K562 (cell line): Measurements from ENCODE around the gene PTOV1. TPM values are rescaled to one million over a fixed set of nuclear protein-coding genes. Genes with fewer than 3 reads are reported as not detected.

Source experiments
- CBX3 ChIP-seq, 2 experiments: IDR thresholded peaks; 1 replicate in 1 of 2; 2 replicates in 1 of 2; pipeline ENCODE4 v1.6.1; 2012; ENCODE audit warnings: inconsistent platforms in 2 of 2, low read length in 2 of 2, borderline replicate concordance in 1 of 2, control low read depth in 1 of 2
- CCAR2 ChIP-seq: fragments of 200-400 bp; formaldehyde crosslinking; IDR thresholded peaks from 2 replicates; pipeline ENCODE4 v1.6.1; 2017; ENCODE audit warnings: mild to moderate bottlenecking, low read depth, low read length
- CHCHD3 ChIP-seq: fragments of 250-450 bp; sonication (Bioruptor Pico); IDR thresholded peaks from 2 replicates; pipeline ENCODE4 v2.1.2; 2022; ENCODE audit warnings: mild to moderate bottlenecking
- EGR1 ChIP-seq: fragments of 450-650 bp; conservative IDR thresholded peaks from 2 replicates; pipeline ENCODE4 v1.6.1; 2017; ENCODE audit warnings: mild to moderate bottlenecking
- ETV5 ChIP-seq: sonication (generic); formaldehyde crosslinking; IDR thresholded peaks from 2 replicates; pipeline ENCODE4 v1.4.0; 2020; ENCODE audit warnings: low read depth, mild to moderate bottlenecking, missing genetic modification reagents
- GATAD2A ChIP-seq: fragments of 450-650 bp; IDR thresholded peaks from 2 replicates; pipeline ENCODE4 v1.6.1; 2017
- HNRNPL ChIP-seq: fragments of 200-400 bp; formaldehyde crosslinking; IDR thresholded peaks from 2 replicates; pipeline ENCODE4 v1.6.1; 2017; ENCODE audit warnings: low read depth, mild to moderate bottlenecking, low read length
- IFI16 ChIP-seq: fragments of 250-450 bp; sonication (Bioruptor Pico); IDR thresholded peaks from 2 replicates; pipeline ENCODE4 v2.1.2; 2022; ENCODE audit warnings: mild to moderate bottlenecking, inconsistent platforms
- MLLT1 ChIP-seq, 2 experiments: fragments of 450-650 bp; IDR thresholded peaks; 2 replicates each; pipeline ENCODE4 v1.6.1; 2016
- NCOA6 ChIP-seq: fragments of 450-650 bp; IDR thresholded peaks from 2 replicates; pipeline ENCODE4 v1.6.1; 2017; ENCODE audit warnings: mild to moderate bottlenecking
- RCOR1 ChIP-seq, 2 experiments: IDR thresholded peaks; 2 replicates each; pipeline ENCODE4 v1.6.1; 2012; ENCODE audit warnings: low read depth in 2 of 2, low read length in 2 of 2, borderline replicate concordance in 1 of 2, improper control_type of control experiment in 1 of 2
- SIX5 ChIP-seq, 2 experiments: IDR thresholded peaks; 2 replicates each; pipeline ENCODE4 v1.6.1; 2011; ENCODE audit warnings: low read length in 2 of 2, borderline replicate concordance in 1 of 2, low read depth in 1 of 2, mild to moderate bottlenecking in 1 of 2, moderate library complexity in 1 of 2; ENCODE audit not compliant: insufficient read depth in 1 of 2
- SREBF2 ChIP-seq: sonication (generic); formaldehyde crosslinking; IDR thresholded peaks from 2 replicates; pipeline ENCODE4 v1.4.0; 2020; ENCODE audit warnings: mild to moderate bottlenecking, missing genetic modification reagents
- ZKSCAN3 ChIP-seq: fragments of 250-450 bp; sonication (Bioruptor Pico); IDR thresholded peaks from 2 replicates; pipeline ENCODE4 v1.4.0; 2020
- ZNF239 ChIP-seq: fragments of 250-450 bp; sonication (Bioruptor Pico); IDR thresholded peaks from 2 replicates; pipeline ENCODE4 v1.4.0; 2020; ENCODE audit warnings: mild to moderate bottlenecking
- ZNF3 ChIP-seq: fragments of 250-450 bp; sonication (Bioruptor Pico); IDR thresholded peaks from 2 replicates; pipeline ENCODE4 v1.5.0; 2021; ENCODE audit warnings: mild to moderate bottlenecking, moderate library complexity
- ZNF407 ChIP-seq: fragments of 450-650 bp; IDR thresholded peaks from 2 replicates; pipeline ENCODE4 v1.6.1; 2016; ENCODE audit warnings: low read depth
- ZNF764 ChIP-seq: fragments of 250-450 bp; sonication (Bioruptor Pico); IDR thresholded peaks from 2 replicates; pipeline ENCODE4 v1.4.0; 2020; ENCODE audit warnings: low read depth, mild to moderate bottlenecking, moderate library complexity
- polyA plus RNA-seq, 8 experiments: library from polyadenylated mRNA; depleted of rRNA in 4 of 8; stranded (reverse) in 5 of 8; unstranded in 3 of 8; fragments of >200 nt; fragmentation: Nextera tagmentation in 2 of 8; fragmentation: Illumina TruSeq in 1 of 8; extraction: Ambion mirVana in 2 of 8; extraction: Trizol in 1 of 8; gene quantifications; 2 replicates each; pipeline versions ENCODE4 v1.2.1 to v1.2.3, GENCODE V29; 2011 to 2014; ENCODE audit warnings: inconsistent platforms in 1 of 8, missing spikeins in 1 of 8
- total RNA-seq, 7 experiments: library from RNA; depleted of rRNA in 6 of 7; stranded (reverse); fragments of >200 nt in 6 of 7; fragmentation: Illumina TruSeq in 2 of 7; extraction: Trizol in 2 of 7; gene quantifications; 2 replicates each; pipeline versions ENCODE4 v1.2.1 to v1.2.3, GENCODE V29; 2011 to 2021; ENCODE audit warnings: low replicate concordance in 1 of 7

Gene PTOV1
- total and polyA plus RNA-seq, 9 of the 15 experiments (the other 6 are each of a cell fraction or from before 2014, with no cell fraction given): 4.9 to 169 (median 43.5) TPM

GRCh38 chr19:49876422-49877019, 25.6 kb downstream of the PTOV1 start (continued):
- TF ChIP-seq MLLT1 (IDR thresholded peaks at IDR 0.05) (no peak; a peak in 1 of 4 replicates), ZNF239 (CRISPR knock-in tag) (peak; percentile 15; the same call in 1 of the 2 replicates), HNRNPL (no peak), CHCHD3 (CRISPR knock-in tag) (no peak), ZKSCAN3 (CRISPR knock-in tag) (no peak), IFI16 (CRISPR knock-in tag) (no peak), ETV5 (CRISPR knock-in tag) (peak; percentile 50; the same call in 1 of the 2 replicates), RCOR1 (IDR thresholded peaks at IDR 0.05; ENCODE audit: borderline replicate concordance in 1 of 2, low read depth in 2 of 2, low read length in 2 of 2) (no peak), ZNF407 (no peak), ZNF3 (no peak), CBX3 (IDR thresholded peaks at IDR 0.05; ENCODE audit: borderline replicate concordance in 1 of 2, low read length in 2 of 2) (no peak; a peak in 1 of 3 replicates), EGR1 (peak; percentile 61), SIX5 (IDR thresholded peaks at IDR 0.05; ENCODE audit: borderline replicate concordance in 1 of 2, insufficient read depth in 1 of 2, low read depth in 1 of 2, low read length in 2 of 2) (peak; percentile 63 to 74; a peak in 3 of 4 replicates), ZNF764 (CRISPR knock-in tag) (no peak), CCAR2 (no peak), NCOA6 (no peak), GATAD2A (peak; percentile 60; the same call in 1 of the 2 replicates), SREBF2 (CRISPR knock-in tag) (no peak)
